H1 (cell line): ENCODE results near the gene UNC13D.

ENCODE experiments used
- CHD1 ChIP-seq: IDR thresholded peaks from 2 replicates; pipeline ENCODE4 v1.6.1; 2012; ENCODE audit warnings: low read depth, low read length, improper control_type of control experiment
- EP300 ChIP-seq, 2 experiments: IDR thresholded peaks; 1 replicate in 1 of 2; 2 replicates in 1 of 2; pipeline ENCODE4 v1.6.1; 2011 to 2012; ENCODE audit warnings: low read depth in 2 of 2, low read length in 2 of 2, mild to moderate bottlenecking in 2 of 2, borderline replicate concordance in 1 of 2, inconsistent platforms in 1 of 2, moderate library complexity in 1 of 2
- FOSL1 ChIP-seq: IDR thresholded peaks from 2 replicates; pipeline ENCODE4 v1.6.1; 2011; ENCODE audit warnings: mild to moderate bottlenecking, low read depth, low read length, moderate library complexity; ENCODE audit not compliant: insufficient read depth
- GABPA ChIP-seq: IDR thresholded peaks from 2 replicates; pipeline ENCODE4 v1.6.1; 2011; ENCODE audit warnings: mild to moderate bottlenecking, low read length, moderate library complexity, borderline replicate concordance; ENCODE audit not compliant: insufficient read depth
- MAFK ChIP-seq: IDR thresholded peaks from 2 replicates; pipeline ENCODE4 v1.6.1; 2012; ENCODE audit warnings: low read depth, mild to moderate bottlenecking, improper control_type of control experiment, low read length
- NRF1 ChIP-seq: IDR thresholded peaks from 2 replicates; pipeline ENCODE4 v1.6.1; 2011; ENCODE audit warnings: mild to moderate bottlenecking, low read depth, low read length, improper control_type of control experiment
- POLR2A ChIP-seq, 2 experiments: IDR thresholded peaks; 1 replicate in 1 of 2; 2 replicates in 1 of 2; pipeline ENCODE4 v1.6.1; 2011; ENCODE audit warnings: low read depth in 2 of 2, low read length in 2 of 2, mild to moderate bottlenecking in 2 of 2; ENCODE audit errors: control extremely low read depth in 1 of 2
- POLR2AphosphoS5 ChIP-seq: IDR thresholded peaks from 2 replicates; pipeline ENCODE4 v1.6.1; 2011; ENCODE audit warnings: low read depth, low read length
- SP4 ChIP-seq: IDR thresholded peaks from 2 replicates; pipeline ENCODE4 v1.6.1; 2012; ENCODE audit warnings: low read length, inconsistent platforms
- YY1 ChIP-seq: IDR thresholded peaks from 2 replicates; pipeline ENCODE4 v1.6.1; 2011; ENCODE audit warnings: low read depth, mild to moderate bottlenecking, low read length
- TF ChIP-seq, protein P1 (sequence below), 3 experiments: IDR thresholded peaks; 1 replicate in 2 of 3; 2 replicates in 1 of 3; pipeline versions ENCODE4 v1.5.1 to v1.6.1; 2011; ENCODE audit warnings: low read length in 3 of 3, mild to moderate bottlenecking in 3 of 3, inconsistent platforms in 2 of 3, low read depth in 1 of 3, moderate library complexity in 1 of 3; ENCODE audit not compliant: insufficient read depth in 1 of 3; ENCODE audit errors: control extremely low read depth in 1 of 3

DNA sequence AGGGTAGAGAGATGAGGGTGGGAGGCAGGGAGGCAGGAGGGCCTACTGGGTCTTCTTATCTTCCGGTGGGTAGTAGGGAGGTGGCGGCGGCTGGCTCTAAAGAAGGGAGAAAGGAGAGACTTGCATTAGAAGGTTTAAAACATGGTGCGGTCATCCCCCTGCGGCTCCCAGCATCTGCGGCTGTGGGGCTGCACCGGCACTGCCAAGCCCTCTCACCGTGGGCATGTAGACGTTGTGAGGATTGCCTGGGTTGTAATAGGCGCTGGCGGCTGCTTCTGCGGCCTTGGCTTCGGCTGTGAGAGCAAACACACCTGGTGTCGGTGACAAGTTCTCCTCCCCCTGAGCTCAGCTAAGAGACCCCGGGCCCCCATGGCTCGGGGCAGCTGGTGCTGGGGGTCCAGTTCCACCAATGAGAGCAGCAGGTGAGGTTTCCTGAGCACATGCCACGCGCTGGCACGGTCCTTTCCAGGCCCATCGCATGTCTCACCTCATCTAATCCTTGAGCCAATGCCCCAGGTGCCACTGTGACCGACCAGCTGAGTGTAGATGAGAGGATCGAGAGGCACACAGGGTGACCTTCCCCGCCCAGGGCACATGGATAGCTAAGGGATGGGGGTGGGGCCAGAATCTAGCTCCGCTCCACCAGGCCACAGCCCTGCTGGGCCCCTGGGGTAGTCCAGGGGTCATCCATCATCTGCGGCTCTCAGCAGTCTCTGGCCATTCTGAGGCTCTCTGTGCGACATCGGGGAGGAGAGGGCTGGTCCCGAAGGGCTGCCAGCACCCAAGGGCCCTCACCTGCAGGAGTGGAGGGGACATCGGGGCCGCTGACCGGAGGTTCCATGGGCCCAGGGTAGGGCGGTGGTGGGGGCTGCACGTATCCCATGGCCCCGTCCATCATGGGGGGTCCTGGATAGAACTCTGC lies 2.7 kb upstream of the UNC13D start:
- TF ChIP-seq YY1 (no peak), MAFK (no peak), CHD1 (no peak), NRF1 (no peak), POLR2AphosphoS5 (no peak), POLR2A (IDR thresholded peaks at IDR 0.05; ENCODE audit: control extremely low read depth in 1 of 2, low read depth in 2 of 2, low read length in 2 of 2) (no peak), EP300 (IDR thresholded peaks at IDR 0.05; ENCODE audit: borderline replicate concordance in 1 of 2, low read depth in 2 of 2, low read length in 2 of 2) (no peak), SP4 (no peak), GABPA (no peak), FOSL1 (no peak)
- TF ChIP-seq, protein P1, sequence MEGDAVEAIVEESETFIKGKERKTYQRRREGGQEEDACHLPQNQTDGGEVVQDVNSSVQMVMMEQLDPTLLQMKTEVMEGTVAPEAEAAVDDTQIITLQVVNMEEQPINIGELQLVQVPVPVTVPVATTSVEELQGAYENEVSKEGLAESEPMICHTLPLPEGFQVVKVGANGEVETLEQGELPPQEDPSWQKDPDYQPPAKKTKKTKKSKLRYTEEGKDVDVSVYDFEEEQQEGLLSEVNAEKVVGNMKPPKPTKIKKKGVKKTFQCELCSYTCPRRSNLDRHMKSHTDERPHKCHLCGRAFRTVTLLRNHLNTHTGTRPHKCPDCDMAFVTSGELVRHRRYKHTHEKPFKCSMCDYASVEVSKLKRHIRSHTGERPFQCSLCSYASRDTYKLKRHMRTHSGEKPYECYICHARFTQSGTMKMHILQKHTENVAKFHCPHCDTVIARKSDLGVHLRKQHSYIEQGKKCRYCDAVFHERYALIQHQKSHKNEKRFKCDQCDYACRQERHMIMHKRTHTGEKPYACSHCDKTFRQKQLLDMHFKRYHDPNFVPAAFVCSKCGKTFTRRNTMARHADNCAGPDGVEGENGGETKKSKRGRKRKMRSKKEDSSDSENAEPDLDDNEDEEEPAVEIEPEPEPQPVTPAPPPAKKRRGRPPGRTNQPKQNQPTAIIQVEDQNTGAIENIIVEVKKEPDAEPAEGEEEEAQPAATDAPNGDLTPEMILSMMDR (IDR thresholded peaks at IDR 0.05; ENCODE audit: control extremely low read depth in 1 of 3, insufficient read depth in 1 of 3, low read depth in 1 of 3, low read length in 3 of 3): no peak
